GM18861 (cell line): ENCODE measurements around the gene DPAGT1.
"Not testable (repeated sequence)": the region's sequence is repeated elsewhere in the genome, so short reads cannot be mapped to it uniquely, and the experiment has no call there.

Experiments used
- ATAC-seq: cut with Tn5 transposase; IDR thresholded peaks from one replicate; pipeline ENCODE4 v1.9.1; 2021; ENCODE audit not compliant: unreplicated experiment

The DPAGT1 gene

DNA sequence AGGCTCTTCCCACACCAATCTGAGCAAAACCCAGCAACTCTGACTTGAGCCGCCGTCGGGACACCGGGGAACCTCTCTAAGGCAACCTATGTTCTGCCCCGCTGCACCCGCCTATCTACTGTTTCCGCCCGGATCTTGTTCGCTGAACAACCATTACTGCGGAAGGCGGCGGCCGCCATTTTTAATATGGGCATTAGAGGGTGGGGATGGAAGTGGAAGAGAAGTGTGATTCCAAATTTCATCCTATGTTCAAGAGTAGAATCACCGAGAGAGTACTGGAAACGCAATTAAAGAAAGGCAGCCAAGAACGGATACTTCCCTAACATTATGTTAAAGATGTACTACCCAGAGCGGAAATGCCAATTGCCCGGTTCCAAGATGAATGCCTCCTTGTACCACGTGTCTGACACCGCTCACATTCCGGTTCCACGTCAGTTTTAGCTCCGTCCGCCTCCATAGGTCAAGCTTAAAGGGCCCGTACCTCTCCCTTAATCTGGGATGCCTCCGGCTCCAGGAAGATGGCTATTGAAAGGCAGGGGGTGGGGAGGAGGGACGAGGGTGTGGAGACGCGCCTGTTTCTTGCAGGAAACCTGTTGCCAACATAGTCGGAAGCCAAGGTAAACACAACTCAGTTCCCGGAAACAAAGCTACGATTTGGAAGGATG lies at the start of gene DPAGT1:
Gene DPAGT1, minus strand, starts transcription at position 95 of the 665 bp plus-strand sequence. CDS start 198 bp downstream, outside the sequence.
- ATAC-seq, result peak; percentile 63

DNA sequence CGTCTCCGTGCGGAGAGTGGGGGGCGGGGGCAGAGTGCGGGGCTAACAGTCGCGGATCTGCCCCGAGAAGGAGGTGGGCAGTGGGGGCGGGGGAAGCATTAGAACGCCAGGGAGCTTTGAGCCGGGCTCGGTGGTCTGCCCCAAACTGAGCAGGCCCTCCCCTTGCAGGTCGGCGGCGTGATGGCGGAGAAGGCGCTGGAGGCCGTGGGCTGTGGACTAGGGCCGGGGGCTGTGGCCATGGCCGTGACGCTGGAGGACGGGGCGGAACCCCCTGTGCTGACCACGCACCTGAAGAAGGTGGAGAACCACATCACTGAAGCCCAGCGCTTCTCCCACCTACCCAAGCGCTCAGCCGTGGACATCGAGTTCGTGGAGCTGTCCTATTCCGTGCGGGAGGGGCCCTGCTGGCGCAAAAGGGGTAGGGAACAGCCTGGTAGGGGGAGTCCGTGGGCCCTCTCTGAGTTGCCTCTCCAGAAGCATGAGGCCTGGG lies 48.2 kb upstream of the DPAGT1 start:
- ATAC-seq, result no peak

DNA sequence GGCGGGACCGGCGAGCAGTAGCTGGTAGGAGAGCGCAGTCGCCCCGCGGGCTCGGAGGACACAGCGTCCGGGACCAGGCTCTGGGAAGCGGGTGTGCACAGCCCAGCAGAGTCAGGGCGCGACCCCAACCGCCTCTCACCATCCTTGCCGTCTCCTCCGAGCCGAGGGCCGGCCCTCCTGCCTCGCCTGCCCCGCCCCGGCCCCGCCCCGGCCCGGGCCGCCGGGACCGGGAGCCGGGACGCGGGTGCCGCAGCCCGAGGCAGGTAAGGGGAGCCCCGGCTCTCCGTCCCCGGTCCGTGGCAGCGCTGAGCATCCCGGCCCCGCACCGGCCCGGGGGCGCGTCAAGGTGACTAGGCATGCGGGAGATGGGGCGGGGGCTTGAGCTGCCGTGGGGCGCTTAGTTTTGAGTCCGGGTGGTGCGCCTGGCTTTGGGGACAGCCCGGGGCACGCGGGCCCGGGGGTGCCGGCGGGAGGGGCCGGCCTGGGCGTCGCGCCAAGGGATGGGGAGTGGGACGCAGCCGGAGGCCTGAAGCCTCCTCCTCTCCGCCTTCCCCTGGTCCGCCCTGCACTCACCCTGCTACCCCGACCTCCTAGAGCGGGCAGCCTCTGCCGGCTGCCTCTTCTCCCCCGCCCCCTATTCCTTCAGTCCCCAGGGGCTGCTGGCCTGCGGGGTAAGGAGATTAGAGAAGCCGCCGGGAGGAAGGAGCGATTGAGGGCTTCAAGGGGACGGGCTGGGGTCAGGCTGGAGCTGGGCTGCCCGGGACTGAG lies 47.5 kb upstream of the DPAGT1 start, which contains the start of gene ABCG4:
Gene ABCG4, plus strand, starts transcription at position 35 of the 768 bp plus-strand sequence. CDS start 914 bp downstream, outside the sequence.
- ATAC-seq, result no peak

DNA sequence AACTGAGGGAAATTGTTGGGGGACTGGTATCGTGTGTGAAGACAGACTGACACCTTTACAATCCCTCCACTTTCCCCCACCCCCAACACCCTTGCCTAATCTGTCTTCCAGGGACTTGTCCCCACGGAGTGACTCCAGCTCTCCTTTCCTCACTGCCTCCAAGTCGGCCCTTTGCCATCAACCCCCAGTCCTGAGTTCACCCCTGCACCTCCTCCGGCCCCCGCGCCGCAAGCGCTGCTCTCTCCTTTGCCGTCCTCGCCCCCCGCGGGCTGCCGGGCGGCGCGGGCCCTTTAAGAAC lies 47.0 kb upstream of the DPAGT1 start:
- no peak for ATAC-seq

DNA sequence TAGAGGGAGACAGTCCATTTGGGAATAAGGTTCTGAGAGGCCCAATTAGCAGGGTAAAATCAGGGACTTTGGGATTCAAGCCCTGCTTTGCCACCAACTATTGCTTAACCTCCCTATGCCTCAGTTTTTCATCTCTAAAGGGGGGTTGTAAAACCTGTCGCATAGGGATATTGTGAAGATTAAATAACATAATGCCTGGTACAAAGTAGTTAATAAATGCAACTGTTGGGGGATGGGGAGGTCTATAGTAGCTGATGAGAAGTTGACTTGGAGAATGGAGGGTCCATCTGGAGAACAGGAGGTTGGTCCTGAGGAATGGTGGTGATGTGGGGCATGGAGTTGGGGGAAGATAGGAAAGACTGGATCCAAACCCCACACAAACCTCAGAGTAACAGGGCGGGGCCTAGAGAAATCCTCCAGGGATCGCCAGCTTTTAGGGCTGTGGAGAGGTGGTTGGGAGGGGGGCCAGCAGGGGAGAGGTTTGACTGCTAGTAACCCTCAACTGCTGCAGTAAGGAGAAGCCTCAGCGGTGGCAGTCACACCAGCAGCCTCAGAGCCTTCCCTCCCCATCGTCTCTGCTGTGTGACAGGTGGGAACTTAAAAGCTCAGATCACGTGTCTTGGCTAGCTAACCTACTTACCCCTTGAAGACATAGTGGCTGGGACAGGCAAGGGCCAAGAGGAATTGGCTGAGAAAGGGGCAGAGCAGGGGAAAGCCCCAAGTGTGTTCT lies 46.1 kb upstream of the DPAGT1 start:
- no peak for ATAC-seq

DNA sequence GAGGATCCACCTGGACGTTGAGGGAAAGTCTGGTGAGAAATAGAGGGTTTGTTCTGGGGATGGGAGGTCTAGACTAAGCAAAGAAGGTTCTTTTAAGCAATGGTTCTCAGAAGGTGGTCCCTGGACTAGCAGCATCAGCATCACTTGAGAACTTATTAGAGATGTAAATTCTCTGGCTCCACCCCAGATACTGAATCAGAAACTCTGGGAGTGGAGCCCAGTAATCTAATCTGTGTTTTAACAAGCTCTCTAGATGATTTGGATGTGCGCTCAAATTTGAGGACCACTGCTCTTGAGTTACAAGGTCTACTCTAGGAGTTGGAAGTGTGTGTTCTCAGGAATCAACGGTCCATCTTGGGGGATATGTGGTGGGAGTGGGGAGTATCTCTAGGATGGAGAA lies 43.9 kb upstream of the DPAGT1 start:
- ATAC-seq, result no peak

DNA sequence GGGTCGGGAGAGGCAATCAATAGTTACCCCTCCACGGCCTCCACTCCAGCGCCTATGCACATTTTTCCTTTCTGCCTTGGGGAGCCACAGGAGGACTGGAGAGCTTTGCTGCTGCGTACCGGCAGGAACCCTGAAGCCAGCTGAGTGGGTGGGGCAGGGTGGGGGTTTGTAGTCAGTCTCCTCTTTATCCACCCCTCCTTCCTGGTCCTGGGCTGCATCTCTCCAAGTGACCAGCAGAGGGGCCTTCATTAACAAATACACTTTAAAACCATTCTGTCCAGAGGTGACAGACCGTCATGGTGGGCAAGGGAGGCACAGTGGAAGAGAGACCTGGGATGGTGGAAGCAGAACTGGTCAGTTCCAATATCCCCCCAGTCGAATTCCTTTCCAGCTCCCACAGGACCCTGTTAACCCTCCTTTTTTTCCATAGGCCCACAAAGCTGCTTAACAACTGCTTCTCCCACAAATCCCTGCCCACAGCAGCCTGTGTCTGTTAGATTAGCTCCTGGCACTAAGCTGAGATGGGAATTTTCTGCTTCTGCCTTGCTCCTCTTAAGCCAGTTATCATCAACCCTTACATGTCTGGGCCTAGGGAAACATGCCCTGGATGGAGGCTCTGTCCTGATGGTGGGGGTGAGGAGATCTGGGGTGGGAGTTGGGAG lies 43.3 kb upstream of the DPAGT1 start:
- no peak for ATAC-seq

DNA sequence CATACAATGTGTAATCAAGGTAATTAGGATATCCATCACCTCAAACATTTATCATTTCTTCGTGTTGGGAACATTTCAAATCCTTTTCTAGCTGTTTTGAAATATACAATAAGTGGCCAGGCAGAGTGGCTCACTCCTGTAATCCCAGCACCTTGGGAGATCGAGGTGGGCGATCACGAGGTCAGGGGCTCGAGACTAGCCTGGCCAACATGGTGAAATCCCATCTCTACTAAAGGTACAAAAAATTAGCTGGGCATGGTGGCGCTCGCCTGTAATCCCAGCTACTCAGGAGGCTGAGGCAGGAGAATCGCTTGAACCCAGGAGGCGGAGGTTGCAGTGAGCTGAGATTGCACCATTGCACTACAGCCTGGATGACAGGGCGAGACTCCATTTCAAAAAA lies 37.6 kb upstream of the DPAGT1 start:
- ATAC-seq, result not testable (repeated sequence)

DNA sequence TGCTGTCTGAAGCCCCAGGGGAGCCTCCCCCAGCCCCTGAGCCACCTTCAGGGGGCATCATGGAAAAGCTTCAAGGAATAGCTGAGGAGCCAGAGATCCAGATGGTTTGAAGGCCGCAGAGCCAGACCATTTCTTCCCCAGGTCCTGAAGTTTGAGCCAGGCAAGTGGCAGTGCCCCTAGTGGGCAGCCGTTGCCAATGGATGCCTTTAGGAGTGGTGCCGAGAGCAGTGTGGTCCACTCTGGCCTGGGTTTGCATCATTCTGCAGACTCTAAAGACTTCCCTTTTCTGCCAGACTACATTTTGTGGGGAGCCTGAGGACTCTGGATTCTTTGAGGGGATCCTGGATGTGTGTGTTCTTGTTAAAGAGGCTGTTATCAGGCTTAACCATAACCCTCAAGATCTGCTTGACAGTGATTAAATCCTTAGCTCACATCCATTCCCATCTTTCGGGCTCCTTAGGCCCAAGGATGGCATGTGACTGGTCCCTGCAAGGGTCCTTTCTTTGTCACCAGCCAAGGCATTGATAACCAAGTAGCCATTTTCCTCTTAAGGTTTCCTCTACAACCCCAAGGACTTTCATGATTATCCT lies 32.8 kb upstream of the DPAGT1 start:
- ATAC-seq, result no peak

DNA sequence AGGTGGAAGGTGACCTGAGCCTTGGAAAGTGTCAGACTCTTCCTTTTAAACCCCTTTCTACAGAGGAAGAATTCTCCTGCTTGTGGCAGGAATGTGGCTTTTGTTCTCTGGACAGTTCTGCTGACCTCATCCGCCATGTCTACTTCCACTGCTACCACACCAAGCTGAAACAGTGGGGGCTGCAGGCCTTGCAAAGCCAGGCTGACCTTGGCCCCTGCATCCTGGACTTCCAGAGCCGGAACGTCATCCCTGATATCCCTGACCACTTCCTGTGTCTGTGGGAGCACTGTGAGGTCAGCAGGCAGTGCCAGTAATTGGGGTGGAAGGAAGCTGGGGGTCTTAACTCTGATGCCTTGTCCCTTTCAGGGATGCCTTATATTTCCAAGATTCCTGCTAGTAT lies 29.0 kb upstream of the DPAGT1 start:
- no peak for ATAC-seq

DNA sequence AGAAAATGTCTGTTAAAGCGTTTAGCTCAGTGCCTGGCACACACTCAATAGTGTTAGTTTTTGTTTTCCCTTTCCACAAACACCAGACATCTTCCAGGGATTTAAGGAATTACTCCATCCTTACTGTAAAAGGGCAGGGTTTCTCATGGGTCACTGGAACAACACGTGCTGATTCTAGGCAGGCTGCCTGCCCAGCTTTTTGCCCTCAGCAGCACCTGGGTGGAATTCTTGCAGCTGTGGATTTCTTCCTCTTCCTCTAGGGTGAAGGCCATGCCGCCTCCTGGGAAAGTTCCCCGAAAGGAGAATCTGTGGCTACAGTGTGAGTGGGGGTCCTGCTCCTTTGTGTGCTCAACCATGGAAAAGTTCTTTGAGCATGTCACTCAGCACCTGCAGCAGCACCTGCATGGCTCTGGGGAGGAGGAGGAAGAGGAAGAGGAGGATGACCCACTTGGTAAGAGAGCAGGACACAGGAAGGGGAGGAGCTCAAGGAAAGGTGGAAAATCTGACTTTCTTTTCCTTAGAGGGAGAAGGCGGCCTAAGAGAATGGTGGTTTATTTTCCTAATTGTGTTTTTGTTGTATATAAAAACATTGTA lies 25.1 kb upstream of the DPAGT1 start:
- ATAC-seq, result no peak

DNA sequence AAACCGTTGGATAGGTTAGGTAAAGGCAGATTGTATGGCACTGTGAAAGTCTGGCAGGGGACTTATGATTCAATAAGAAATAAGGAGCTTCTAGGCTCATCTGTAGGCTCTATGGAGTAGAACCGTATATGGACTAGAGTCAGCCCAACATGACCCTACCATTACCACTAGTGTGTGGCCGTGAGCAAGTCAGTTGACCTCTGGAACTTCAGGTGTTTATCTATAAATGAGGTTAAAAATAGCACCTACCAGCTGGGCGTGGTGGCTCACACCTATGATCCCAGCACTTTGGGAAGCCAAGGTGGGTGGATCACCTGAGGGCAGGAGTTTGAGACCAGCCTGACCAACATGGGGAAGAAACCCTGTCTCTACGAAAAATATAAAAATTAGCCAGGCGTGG lies 24.2 kb upstream of the DPAGT1 start:
- no peak for ATAC-seq

DNA sequence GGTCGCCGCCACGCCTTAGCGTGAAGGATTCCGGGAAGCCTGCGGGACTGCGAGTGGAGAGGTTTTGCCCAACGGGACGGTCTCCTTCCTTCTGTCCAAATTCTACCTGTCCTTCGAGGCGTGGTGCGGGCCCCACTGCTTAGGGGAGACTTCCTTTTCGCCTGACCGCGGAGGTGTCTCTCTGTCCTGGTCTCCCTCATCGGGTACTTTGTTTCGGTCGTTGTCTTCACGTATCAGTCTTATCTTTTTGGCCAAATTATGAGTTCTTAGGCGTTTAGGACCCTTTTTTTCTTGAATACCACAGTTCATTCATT lies 20.1 kb upstream of the DPAGT1 start:
- ATAC-seq, result no peak

DNA sequence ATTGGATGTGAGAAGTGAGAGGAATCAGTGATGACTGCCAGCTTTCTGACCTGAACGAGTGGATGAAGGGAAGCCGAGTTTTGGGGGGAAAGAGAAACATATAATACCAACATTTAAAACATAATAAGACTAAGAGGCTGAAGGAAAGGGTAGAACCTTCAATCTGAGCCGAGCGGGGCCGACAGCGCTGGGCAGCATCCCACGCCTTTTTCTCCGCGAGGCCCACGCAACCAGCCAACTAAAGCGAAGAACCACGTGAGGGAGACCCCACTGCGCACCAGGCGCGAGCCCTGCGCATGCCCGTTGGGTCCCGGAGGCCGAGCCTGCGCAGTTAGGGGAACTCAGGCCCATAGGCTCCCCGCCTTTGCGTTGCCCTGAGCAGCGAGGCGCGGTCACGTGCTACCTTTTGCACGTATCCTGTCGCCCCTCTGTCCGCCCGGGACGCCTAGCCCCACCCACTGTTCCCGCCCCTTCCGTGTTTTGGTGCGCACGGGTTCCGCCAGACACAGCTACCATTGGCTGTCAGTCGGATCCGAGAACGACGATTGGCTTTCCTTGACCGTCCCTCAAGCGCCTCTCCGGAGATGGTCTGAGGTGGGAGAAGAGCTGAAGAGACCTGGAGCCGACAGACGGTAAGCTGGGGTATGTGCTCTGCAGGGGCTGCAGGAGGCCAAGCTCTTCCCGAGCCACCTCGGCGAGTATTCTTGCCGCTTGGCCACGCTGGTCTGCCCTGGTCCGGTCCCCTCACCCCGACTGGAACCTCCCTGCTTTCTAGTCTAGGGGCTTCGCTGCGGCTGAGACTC lies 19.6 kb upstream of the DPAGT1 start, which contains the start of gene HINFP:
Gene HINFP, plus strand, starts transcription at position 573 of the 803 bp plus-strand sequence. CDS start 5,365 bp downstream, outside the sequence.
- ATAC-seq, result peak; percentile 94

DNA sequence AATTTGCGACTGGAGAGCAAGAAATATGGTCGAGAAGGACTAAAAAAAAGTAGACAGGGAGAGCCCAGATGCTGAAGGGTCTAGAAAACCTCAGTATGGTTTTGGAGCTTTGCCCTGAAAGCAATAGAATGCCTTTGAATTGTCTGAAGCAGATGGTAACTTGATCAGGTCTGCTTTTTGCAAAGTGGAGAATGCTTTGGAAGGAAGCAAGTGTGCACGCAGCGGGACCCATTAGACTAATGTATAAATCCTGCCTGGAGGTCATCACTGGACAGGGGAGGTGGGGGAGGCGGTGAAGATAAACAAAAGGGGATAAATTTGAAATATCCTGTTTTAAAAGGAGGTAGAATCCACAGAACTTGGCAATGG lies 19.0 kb upstream of the DPAGT1 start:
- no peak for ATAC-seq

DNA sequence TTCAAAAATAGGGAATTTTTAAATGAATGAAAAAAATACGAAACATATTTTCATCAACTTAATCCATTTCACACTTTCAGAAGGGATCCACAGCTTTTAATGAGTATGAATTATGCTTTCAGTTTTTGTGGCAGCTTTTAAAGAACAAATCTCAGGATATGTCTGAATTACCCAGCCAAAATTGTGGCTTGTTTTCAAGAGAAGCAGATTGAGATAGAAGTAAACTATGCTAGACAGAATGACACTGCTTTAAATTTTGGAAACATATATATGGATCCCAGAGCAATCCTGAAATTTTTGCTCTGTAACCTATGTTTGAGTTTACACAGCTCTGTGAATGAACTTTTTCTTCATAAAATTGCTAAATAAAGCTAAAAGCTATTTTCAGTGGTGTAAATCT lies 17.3 kb upstream of the DPAGT1 start:
- ATAC-seq, result no peak

DNA sequence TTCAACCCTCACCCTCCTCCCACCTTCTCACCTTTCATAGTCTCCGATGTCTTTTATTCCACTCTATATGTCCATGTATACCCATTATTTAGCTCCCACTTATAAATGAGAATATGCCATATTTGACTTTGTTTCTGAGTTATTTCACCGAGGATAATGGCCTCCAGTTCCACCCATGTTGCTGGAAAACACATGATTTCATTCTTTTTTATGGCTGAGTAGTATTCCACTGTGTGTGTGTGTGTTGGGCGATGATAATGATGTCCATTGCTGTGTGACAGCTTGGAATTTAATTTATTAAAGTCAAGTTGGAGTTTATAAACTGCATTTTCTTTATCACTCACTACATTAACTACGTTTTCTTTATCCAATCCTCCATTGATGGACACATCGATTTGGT lies 16.6 kb upstream of the DPAGT1 start:
- ATAC-seq, result no peak

DNA sequence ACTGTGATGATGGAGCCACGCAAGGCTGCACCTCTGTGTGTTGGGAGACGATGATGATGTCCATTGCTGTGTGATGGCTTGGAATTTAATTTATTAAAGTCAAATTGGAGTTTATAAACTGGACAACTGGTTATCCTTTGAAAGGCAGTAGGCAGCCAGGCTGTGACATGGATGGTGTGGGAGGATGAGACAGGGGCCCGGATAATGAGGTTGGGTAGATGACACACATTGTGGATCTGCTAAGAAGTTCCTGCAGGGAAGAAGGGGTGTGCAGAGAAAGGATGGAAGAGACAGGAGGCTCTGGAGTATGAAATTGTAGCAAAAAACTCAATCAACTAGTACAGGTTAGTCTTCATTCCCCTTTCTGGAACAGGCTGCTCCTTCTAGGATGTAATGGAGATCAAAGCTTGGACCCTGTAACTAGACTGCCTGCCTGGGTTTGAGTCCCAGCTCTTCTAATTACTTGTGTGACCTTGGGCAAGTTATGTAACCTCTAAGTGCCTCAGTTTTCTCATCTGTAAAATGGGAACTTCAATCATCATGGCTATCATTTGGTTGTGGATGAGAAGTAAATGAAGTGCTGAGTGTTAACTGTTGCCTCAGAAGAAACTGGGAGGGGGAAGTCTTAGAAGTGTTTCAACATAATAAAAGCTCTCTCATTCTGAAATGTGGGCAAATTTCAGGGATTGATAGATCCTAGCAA lies 15.5 kb upstream of the DPAGT1 start:
- no peak for ATAC-seq

DNA sequence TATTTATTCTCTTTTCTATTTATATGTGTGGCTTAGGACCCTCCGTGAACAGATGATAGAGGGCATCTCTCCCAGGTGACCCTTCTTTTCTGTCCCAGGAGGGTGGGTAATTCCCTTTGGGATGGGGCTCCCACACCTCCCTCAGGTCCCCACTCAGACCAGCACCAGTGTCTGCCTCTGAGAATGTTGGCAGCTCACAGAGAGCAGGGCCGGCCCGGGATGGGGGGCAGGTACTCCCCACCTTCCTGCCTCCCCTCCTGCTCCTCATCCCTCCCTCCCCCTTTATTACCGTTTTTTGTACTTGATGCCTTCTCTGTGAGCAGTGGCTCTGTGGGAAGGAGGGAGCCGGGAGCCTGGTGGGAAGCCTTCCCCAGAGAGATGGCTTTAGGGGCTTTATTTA lies 14.9 kb upstream of the DPAGT1 start:
- no peak for ATAC-seq
